Measurements from ENCODE around the gene PDRG1.

- TF ChIP-seq CTCF (IDR thresholded peaks at IDR 0.05; ENCODE audit: insufficient read depth, low read depth, low read length) = no peak
- no peak for TF ChIP-seq EZH2 (IDR thresholded peaks at IDR 0.05; ENCODE audit: insufficient read depth, low read length)
Observed at GRCh38 chr20:31948008-31948407, 3.8 kb downstream of the PDRG1 start.

Data from astrocyte (in vitro differentiated cells and primary cell).